HG03097 (cell line): ENCODE data around the gene HHIPL1.

Source experiments
- ATAC-seq: cut with Tn5 transposase; IDR thresholded peaks from one replicate; pipeline ENCODE4 v1.9.1; 2021; ENCODE audit not compliant: unreplicated experiment, low FRiP score

The HHIPL1 gene

DNA sequence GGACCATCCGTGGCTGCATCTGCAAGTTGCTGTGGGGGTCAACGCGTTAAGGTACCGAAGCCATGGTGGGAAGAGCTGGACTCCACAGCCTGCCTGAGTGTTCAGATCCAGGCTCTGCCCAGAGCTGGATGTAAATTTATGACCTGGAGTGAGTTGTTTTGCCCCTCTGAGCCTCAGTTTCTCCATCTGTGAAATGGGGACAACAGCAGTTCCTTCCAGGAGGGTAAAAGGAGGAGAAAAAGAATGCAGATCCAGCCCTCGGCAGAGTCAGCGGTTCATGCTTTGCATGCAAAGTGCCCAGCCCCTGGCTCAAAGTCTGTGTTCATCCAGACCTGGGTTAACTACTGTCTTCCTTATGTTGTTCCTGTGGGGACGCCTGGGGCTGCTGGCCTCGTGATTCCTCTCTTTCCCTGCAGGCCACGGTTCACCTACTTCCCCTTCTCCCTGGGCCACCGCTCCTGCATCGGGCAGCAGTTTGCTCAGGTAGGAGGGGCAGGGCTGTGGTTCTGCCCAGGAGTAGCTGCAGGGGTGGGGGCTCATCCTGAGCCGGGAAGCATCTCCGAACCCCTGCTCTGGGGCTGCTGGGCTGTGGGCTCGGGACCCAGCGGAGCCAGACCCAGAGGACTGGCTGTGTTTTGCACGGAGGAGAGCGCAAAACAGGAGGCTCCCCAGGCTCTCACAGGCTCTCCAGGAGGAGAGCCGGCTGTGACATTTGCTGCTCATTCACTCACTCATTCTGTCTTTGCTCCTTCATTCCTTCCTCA, 81.0 kb downstream of the HHIPL1 start:
- ATAC-seq = no peak

GRCh38 chr14:99726538-99727095, 81.7 kb downstream of the HHIPL1 start:
- ATAC-seq = no peak

DNA sequence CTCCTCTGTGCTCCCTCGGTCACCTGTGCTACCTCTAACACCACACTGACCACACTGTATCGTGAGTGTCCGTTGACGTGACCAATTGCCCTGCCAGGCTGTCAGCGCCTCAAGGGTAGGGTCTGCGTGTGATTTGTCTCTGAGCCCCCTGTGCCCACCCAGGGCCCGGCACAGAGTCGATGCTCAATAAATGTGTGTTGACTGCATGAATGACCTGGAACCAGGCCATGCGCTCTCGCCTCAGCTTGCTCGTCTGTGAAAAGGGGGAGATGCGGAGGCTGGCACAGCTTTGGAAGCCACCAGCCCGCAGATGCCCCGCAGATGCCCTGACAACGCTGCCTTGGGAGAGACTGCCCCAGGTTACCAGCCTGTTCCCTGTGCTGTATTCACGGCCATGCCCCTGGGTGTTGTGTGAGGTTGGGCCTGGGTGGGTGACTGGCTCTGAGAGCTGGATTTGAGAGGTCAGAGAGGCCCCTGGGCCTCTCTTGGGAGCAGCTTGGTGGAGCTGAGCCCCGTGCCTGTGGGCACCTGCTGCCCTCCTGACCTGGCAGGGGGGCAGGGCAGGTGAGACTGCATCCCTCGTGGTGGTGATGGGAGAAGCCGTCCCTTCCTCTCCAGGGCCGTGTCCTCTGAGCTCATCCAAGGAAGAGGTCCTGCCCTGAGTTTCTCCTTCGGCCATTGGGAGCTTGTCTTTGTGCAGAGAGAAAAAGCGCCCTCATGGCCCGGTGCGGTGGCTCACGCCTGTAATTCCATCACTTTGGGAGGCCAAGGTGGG, 82.4 kb downstream of the HHIPL1 start:
- no peak for ATAC-seq

- no peak for ATAC-seq
Observed at GRCh38 chr14:99728231-99728920, 83.4 kb downstream of the HHIPL1 start.

GRCh38 chr14:99728981-99729451, 84.1 kb downstream of the HHIPL1 start:
- no peak for ATAC-seq
